GM12878 (cell line): Measurements from ENCODE around the gene DEFB132. TPM values are rescaled to one million over a fixed set of nuclear protein-coding genes. Genes with fewer than 3 reads are reported as not detected.

Source experiments
- ATF3 ChIP-seq: IDR thresholded peaks from 2 replicates; pipeline ENCODE4 v1.6.1; 2011; ENCODE audit warnings: low read depth, mild to moderate bottlenecking, low read length, moderate library complexity, borderline replicate concordance; ENCODE audit errors: extremely low read depth
- DPF2 ChIP-seq: fragments of 450-650 bp; IDR thresholded peaks from 2 replicates; pipeline ENCODE4 v1.6.1; 2017; ENCODE audit warnings: mild to moderate bottlenecking
- E2F4 ChIP-seq: IDR thresholded peaks from 2 replicates; pipeline ENCODE4 v1.6.1; 2012; ENCODE audit warnings: low read depth, low read length, improper control_type of control experiment
- GABPA ChIP-seq: IDR thresholded peaks from 2 replicates; pipeline ENCODE4 v1.6.1; 2014; ENCODE audit warnings: antibody characterized with exemption, low read depth, mild to moderate bottlenecking, inconsistent platforms
- GATAD2B ChIP-seq: fragments of 450-650 bp; conservative IDR thresholded peaks from 2 replicates; pipeline ENCODE4 v1.6.1; 2017; ENCODE audit warnings: low read depth, mild to moderate bottlenecking, moderate library complexity
- JUND ChIP-seq: IDR thresholded peaks from 2 replicates; pipeline ENCODE4 v1.6.1; 2012; ENCODE audit warnings: low read depth, mild to moderate bottlenecking, low read length, improper control_type of control experiment, moderate library complexity
- KAT2A ChIP-seq: conservative IDR thresholded peaks from 2 replicates; pipeline ENCODE4 v1.6.1; 2011; ENCODE audit warnings: low read depth, low read length; ENCODE audit not compliant: control insufficient read depth
- MTA3 ChIP-seq: IDR thresholded peaks from 2 replicates; pipeline ENCODE4 v1.6.1; 2012; ENCODE audit warnings: low read length, inconsistent platforms, borderline replicate concordance
- NFYB ChIP-seq: IDR thresholded peaks from 2 replicates; pipeline ENCODE4 v1.6.1; 2011; ENCODE audit warnings: low read depth, mild to moderate bottlenecking, low read length, improper control_type of control experiment, moderate library complexity; ENCODE audit not compliant: insufficient read depth
- PKNOX1 ChIP-seq: fragments of 450-650 bp; IDR thresholded peaks from 2 replicates; pipeline ENCODE4 v1.6.1; 2016; ENCODE audit warnings: mild to moderate bottlenecking
- POLR2A ChIP-seq: IDR thresholded peaks from 2 replicates; pipeline ENCODE4 v1.6.1; 2011; ENCODE audit warnings: low read depth, mild to moderate bottlenecking, low read length
- PRDM15 ChIP-seq: fragments of 450-650 bp; formaldehyde crosslinking; IDR thresholded peaks from 2 replicates; pipeline ENCODE4 v1.4.0; 2020; ENCODE audit warnings: mild to moderate bottlenecking, moderate library complexity
- RELA ChIP-seq: fragments of 450-650 bp; IDR thresholded peaks from 2 replicates; pipeline ENCODE4 v1.8.0; 2014; ENCODE audit warnings: borderline replicate concordance; ENCODE audit not compliant: partially characterized antibody
- REST ChIP-seq: IDR thresholded peaks from 2 replicates; pipeline ENCODE4 v1.6.1; 2012; ENCODE audit warnings: mild to moderate bottlenecking, low read depth, low read length
- RUNX3 ChIP-seq: IDR thresholded peaks from 2 replicates; pipeline ENCODE4 v1.6.1; 2012; ENCODE audit warnings: low read length, inconsistent platforms
- SMARCA5 ChIP-seq: fragments of 450-650 bp; IDR thresholded peaks from 2 replicates; pipeline ENCODE4 v1.6.1; 2017; ENCODE audit warnings: mild to moderate bottlenecking
- SMC3 ChIP-seq: IDR thresholded peaks from 2 replicates; pipeline ENCODE4 v1.6.1; 2011; ENCODE audit warnings: low read length, improper control_type of control experiment, borderline replicate concordance
- TCF3 ChIP-seq: IDR thresholded peaks from 2 replicates; pipeline ENCODE4 v1.6.1; 2012; ENCODE audit warnings: low read depth, mild to moderate bottlenecking, low read length, borderline replicate concordance; ENCODE audit not compliant: insufficient read depth
- USF2 ChIP-seq: IDR thresholded peaks from 2 replicates; pipeline ENCODE4 v1.6.1; 2011; ENCODE audit warnings: low read depth, low read length, improper control_type of control experiment, borderline replicate concordance
- YBX1 ChIP-seq: fragments of 450-650 bp; IDR thresholded peaks from 2 replicates; pipeline ENCODE4 v1.6.1; 2016; ENCODE audit warnings: antibody characterized with exemption
- polyA plus RNA-seq, 11 experiments: library from polyadenylated mRNA; depleted of rRNA in 4 of 11; unstranded in 6 of 11; stranded (reverse) in 5 of 11; fragments of >200 nt; fragmentation: Nextera tagmentation in 4 of 11; fragmentation: Illumina TruSeq in 1 of 11; extraction: Ambion mirVana in 4 of 11; extraction: Trizol in 1 of 11; gene quantifications; 1 replicate in 1 of 11; 2 replicates in 10 of 11; pipeline versions ENCODE4 v1.2.1 to v1.2.3, GENCODE V29; 2011 to 2016; ENCODE audit warnings: inconsistent platforms in 2 of 11, missing spikeins in 2 of 11, low read depth in 1 of 11
- total RNA-seq, 4 experiments: library from RNA; depleted of rRNA in 3 of 4; stranded (reverse); fragments of >200 nt in 3 of 4; fragmentation: Illumina TruSeq in 1 of 4; extraction: Trizol in 1 of 4; gene quantifications; 2 replicates each; pipeline versions ENCODE4 v1.2.1 to v1.2.3, GENCODE V29; 2013 to 2021

The DEFB132 gene
- total and polyA plus RNA-seq, 10 of the 15 experiments (the other 5 are each of a cell fraction or from before 2014, with no cell fraction given) = not detected

GRCh38 chr20:300345-300990, 42.9 kb downstream of the DEFB132 start (continued):
- TF ChIP-seq SMARCA5 (no peak), JUND (no peak), USF2 (no peak; the same call in 1 of the 2 replicates), RUNX3 (0 out of 2 replicates have a peak, but pooled peaks have one; percentile 8), SMC3 (no peak), DPF2 (peak; percentile 37; the same call in 1 of the 2 replicates), POLR2A (no peak), PRDM15 (CRISPR knock-in tag) (no peak), NFYB (no peak), ATF3 (no peak), TCF3 (no peak), KAT2A (no peak), YBX1 (no peak), REST (no peak), RELA (no peak), GATAD2B (no peak), MTA3 (no peak), E2F4 (no peak), PKNOX1 (peak; percentile 80), GABPA (no peak)
